ENCODE results near the gene CNTN5. TPM values are rescaled to one million over a fixed set of nuclear protein-coding genes. Genes with fewer than 3 reads are reported as not detected.

Gene CNTN5
- total RNA-seq, 1 experiment from 2014 or later: not detected

DNA sequence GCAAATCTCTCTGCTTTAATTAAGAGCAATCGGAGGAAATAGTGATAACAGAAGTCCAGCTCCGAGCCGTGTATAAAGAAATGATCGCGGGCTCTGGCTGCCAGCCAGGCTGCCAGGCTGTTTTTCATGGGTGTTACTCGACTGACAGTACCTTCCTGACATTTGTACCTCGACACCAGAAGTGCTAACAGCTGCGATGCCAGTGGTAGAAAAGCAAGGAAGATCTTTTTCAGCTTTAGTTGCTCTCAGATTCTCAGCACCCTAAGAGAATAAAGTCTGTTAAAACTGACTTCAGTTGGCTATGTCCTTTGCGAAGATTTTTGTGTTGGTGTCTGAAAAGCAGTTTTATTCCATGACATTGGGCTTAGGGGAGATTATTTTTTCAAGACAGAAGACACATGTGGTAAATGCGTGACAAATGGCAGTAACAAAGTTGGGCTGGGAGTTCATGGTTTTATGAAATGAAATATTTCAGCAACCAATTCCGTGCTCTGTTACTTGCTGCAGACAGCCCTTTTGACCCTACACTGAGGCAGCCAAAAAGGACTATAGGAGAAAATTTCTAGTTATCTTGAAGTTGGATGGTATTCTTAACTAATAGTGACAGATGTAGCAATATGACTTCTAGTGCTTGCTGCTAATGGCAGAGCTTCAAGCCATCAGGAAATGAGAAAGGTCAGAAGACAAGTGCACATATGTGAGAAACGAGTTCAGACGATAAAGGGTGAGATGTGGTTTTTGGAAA is 296.2 kb downstream of the CNTN5 start:
- H4K20me1 ChIP-seq (ENCODE audit: control insufficient read depth, insufficient read depth, insufficient read length): no peaks in the 10 kb centered on the region
- no peak overlapping the region for H2BK5ac ChIP-seq (ENCODE audit: insufficient read length, low read length)
- H2AFZ ChIP-seq (ENCODE audit: low read length): no peak overlapping the region
- H3K79me2 ChIP-seq (ENCODE audit: insufficient read depth, low read length): no peaks in the 10 kb centered on the region
- H2BK120ac ChIP-seq (ENCODE audit: low read depth, low read length, poor library complexity, severe bottlenecking): no peak overlapping the region
- H3K56ac ChIP-seq (ENCODE audit: insufficient read length, low read depth, low read length): no peak overlapping the region
- no peak overlapping the region for H3K27ac ChIP-seq (ENCODE audit: insufficient read length, low read depth, low read length)
- Mint-ChIP-seq H3K9me3 (no peaks in the 10 kb centered on the region), H3K4me3 (no peak overlapping the region), H3K27me3 (ENCODE audit: low read depth) (no peaks in the 10 kb centered on the region), H3K27ac (peak overlapping the region in 1 of 3 experiments; percentile 45; a peak in 1 of 7 replicates), H3K4me1 (no peaks in the 10 kb centered on the region), H3K36me3 (ENCODE audit: insufficient read depth in 1 of 3, low read depth in 3 of 3) (no peaks in the 10 kb centered on the region)
- no peak overlapping the region for H3K9ac ChIP-seq (ENCODE audit: extremely low read depth, insufficient read length, low read length)
- no peaks in the 10 kb centered on the region for H3K79me1 ChIP-seq (ENCODE audit: insufficient read depth, low read depth, low read length, poor library complexity, severe bottlenecking)
- no peak overlapping the region for H4K91ac ChIP-seq (ENCODE audit: insufficient read length, low read depth, low read length)
- TF ChIP-seq, protein P1, sequence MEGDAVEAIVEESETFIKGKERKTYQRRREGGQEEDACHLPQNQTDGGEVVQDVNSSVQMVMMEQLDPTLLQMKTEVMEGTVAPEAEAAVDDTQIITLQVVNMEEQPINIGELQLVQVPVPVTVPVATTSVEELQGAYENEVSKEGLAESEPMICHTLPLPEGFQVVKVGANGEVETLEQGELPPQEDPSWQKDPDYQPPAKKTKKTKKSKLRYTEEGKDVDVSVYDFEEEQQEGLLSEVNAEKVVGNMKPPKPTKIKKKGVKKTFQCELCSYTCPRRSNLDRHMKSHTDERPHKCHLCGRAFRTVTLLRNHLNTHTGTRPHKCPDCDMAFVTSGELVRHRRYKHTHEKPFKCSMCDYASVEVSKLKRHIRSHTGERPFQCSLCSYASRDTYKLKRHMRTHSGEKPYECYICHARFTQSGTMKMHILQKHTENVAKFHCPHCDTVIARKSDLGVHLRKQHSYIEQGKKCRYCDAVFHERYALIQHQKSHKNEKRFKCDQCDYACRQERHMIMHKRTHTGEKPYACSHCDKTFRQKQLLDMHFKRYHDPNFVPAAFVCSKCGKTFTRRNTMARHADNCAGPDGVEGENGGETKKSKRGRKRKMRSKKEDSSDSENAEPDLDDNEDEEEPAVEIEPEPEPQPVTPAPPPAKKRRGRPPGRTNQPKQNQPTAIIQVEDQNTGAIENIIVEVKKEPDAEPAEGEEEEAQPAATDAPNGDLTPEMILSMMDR (conservative IDR thresholded peaks at IDR 0.05): no peak
- no CpG with 5 or more reads among the region's 13 CpGs for WGBS (ENCODE audit: extremely low coverage, insufficient read length, low lambda C conversion rate)
- no peak for DNase-seq
- no peak overlapping the region for H3T11ph ChIP-seq (ENCODE audit: low read length)
- no peaks in the 10 kb centered on the region for H3K23me2 ChIP-seq (ENCODE audit: insufficient read length, low read depth, low read length, poor library complexity, severe bottlenecking)
- no peaks in the 10 kb centered on the region for H3K4me1 ChIP-seq (ENCODE audit: insufficient read depth, low read length)
- no peak overlapping the region for H3K14ac ChIP-seq (ENCODE audit: insufficient read depth, low read length)
- no peak overlapping the region for H3K4ac ChIP-seq (ENCODE audit: low read depth, low read length)
- no peak overlapping the region for H3K18ac ChIP-seq (ENCODE audit: insufficient read length, low read depth, low read length)
- H3K4me2 ChIP-seq (ENCODE audit: insufficient read depth, insufficient read length, low read length): no peak overlapping the region
- H3K9me3 ChIP-seq (ENCODE audit: control insufficient read depth, low read depth, low read length): no peaks in the 10 kb centered on the region
- H2BK20ac ChIP-seq (ENCODE audit: low read depth, low read length, poor library complexity, severe bottlenecking): no peak overlapping the region
- H2BK12ac ChIP-seq (ENCODE audit: insufficient read length, low read depth, low read length): no peak overlapping the region
- H4K8ac ChIP-seq (replicated peaks; ENCODE audit: insufficient read length, low read depth, low read length): no peak overlapping the region
- H2BK15ac ChIP-seq (ENCODE audit: low read depth, low read length): no peak overlapping the region
- no peak overlapping the region for H3K23ac ChIP-seq (ENCODE audit: insufficient read length, low read depth, low read length)
- no peaks in the 10 kb centered on the region for H3K27me3 ChIP-seq (ENCODE audit: insufficient read depth, low read length)
- no peak overlapping the region for H2AK5ac ChIP-seq (ENCODE audit: insufficient read length, low read length)
- H4K5ac ChIP-seq (ENCODE audit: insufficient read length, low read depth, low read length): no peak overlapping the region
